Tibial nerve (tissue), 3 donors: ENCODE measurements around the gene CLHC1.

Experiments used
- POLR2A ChIP-seq, 2 donors: fragments of 450-650 bp; IDR thresholded peaks; one replicate each; pipeline ENCODE4 v1.6.1; 2017; ENCODE audit warnings: antibody characterized with exemption in 2 of 2, mild to moderate bottlenecking in 2 of 2, moderate library complexity in 2 of 2
- TF ChIP-seq, protein P1 (sequence below), 5 experiments: fragments of 200-600 bp in 3 of 5; fragments of 450-650 bp in 2 of 5; sonication (generic) in 3 of 5; IDR thresholded peaks; one replicate each; pipeline ENCODE4 v1.5.1; 2016 to 2019; ENCODE audit warnings: antibody characterized with exemption in 5 of 5, mild to moderate bottlenecking in 3 of 5, moderate library complexity in 2 of 5

GRCh38 chr2:55196526-55196925 is 35.6 kb downstream of the CLHC1 start:
- TF ChIP-seq, protein P1, sequence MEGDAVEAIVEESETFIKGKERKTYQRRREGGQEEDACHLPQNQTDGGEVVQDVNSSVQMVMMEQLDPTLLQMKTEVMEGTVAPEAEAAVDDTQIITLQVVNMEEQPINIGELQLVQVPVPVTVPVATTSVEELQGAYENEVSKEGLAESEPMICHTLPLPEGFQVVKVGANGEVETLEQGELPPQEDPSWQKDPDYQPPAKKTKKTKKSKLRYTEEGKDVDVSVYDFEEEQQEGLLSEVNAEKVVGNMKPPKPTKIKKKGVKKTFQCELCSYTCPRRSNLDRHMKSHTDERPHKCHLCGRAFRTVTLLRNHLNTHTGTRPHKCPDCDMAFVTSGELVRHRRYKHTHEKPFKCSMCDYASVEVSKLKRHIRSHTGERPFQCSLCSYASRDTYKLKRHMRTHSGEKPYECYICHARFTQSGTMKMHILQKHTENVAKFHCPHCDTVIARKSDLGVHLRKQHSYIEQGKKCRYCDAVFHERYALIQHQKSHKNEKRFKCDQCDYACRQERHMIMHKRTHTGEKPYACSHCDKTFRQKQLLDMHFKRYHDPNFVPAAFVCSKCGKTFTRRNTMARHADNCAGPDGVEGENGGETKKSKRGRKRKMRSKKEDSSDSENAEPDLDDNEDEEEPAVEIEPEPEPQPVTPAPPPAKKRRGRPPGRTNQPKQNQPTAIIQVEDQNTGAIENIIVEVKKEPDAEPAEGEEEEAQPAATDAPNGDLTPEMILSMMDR (IDR thresholded peaks at IDR 0.05), result no peak
- TF ChIP-seq POLR2A (IDR thresholded peaks at IDR 0.05), result no peak
